A549 (cell line): Measurements from ENCODE around the gene TBC1D22A.

Experiments used
- BHLHE40 ChIP-seq: IDR thresholded peaks from 2 replicates; pipeline ENCODE4 v1.6.1; 2012; ENCODE audit warnings: low read depth, low read length, inconsistent platforms
- CHD2 ChIP-seq: fragments of 150-350 bp; IDR thresholded peaks from 2 replicates; pipeline ENCODE4 v1.6.1; 2014; ENCODE audit warnings: low read length; ENCODE audit not compliant: partially characterized antibody
- CTCF ChIP-seq: fragments of >200 bp; sonication (Bioruptor Twin); formaldehyde crosslinking; IDR thresholded peaks from 3 replicates; pipeline ENCODE4 v1.5.1; 2016
- ELK1 ChIP-seq: fragments of 150-350 bp; IDR thresholded peaks from 2 replicates; pipeline ENCODE4 v1.6.1; 2014; ENCODE audit warnings: low read depth, mild to moderate bottlenecking, low read length
- EP300 ChIP-seq, 2 experiments: fragments of >200 bp; sonication (Bioruptor Twin); formaldehyde crosslinking; IDR thresholded peaks; 2 replicates in 1 of 2; 3 replicates in 1 of 2; pipeline ENCODE4 v1.6.1; 2016 to 2017
- POLR2A ChIP-seq: IDR thresholded peaks from 2 replicates; pipeline ENCODE4 v1.6.1; 2012; ENCODE audit warnings: mild to moderate bottlenecking, low read length
- POLR2AphosphoS2 ChIP-seq: conservative IDR thresholded peaks from 2 replicates; pipeline ENCODE4 v1.6.1; 2012; ENCODE audit warnings: low read length, improper control_type of control experiment, inconsistent platforms
- RAD21 ChIP-seq, 2 experiments: fragments of >200 bp in 1 of 2; sonication (Bioruptor Twin) in 1 of 2; formaldehyde crosslinking in 1 of 2; IDR thresholded peaks in 1 of 2; conservative IDR thresholded peaks in 1 of 2; 2 replicates in 1 of 2; 3 replicates in 1 of 2; pipeline ENCODE4 v1.6.1; 2012 to 2018; ENCODE audit warnings: inconsistent platforms in 1 of 2
- REST ChIP-seq: fragments of 200-600 bp; sonication (generic); IDR thresholded peaks from 2 replicates; pipeline ENCODE4 v1.6.1; 2016; ENCODE audit warnings: antibody characterized with exemption, mild to moderate bottlenecking, moderate library complexity
- TF ChIP-seq, protein P1 (sequence below): fragments of 250-450 bp; sonication (Bioruptor Pico); IDR thresholded peaks from 2 replicates; pipeline ENCODE4 v1.5.0; 2021; ENCODE audit warnings: mild to moderate bottlenecking, moderate library complexity, borderline replicate concordance
- TF ChIP-seq, protein P2 (sequence below): IDR thresholded peaks from 2 replicates; pipeline ENCODE4 v1.6.1; 2012
- TF ChIP-seq, protein P3 (sequence below): fragments of 450-650 bp; IDR thresholded peaks from 2 replicates; pipeline ENCODE4 v1.6.1; 2014; ENCODE audit warnings: antibody characterized with exemption
- TF ChIP-seq, protein P4 (sequence below): IDR thresholded peaks from 2 replicates; pipeline ENCODE4 v1.6.1; 2012

DNA sequence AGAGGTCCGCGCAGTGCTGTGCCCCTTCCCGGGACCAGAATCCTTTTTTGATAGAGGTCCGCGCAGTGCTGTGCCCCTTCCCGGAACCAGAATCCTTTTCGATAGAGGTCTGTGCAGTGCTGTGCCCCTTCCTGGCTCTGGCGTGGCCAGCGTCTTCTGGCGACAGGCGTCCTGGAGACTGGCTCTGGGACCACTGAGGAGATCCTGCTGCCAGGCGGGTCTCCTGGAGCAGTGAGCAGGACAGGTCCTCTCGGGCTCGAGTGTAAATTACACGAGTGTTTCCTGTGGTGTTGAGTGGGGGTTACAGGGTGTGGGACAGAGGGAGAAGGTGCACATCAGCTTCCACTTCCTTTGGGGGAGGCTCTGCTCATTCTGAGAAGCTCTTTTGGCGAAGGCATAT, 98.1 kb downstream of the TBC1D22A start:
- TF ChIP-seq RAD21 (conservative IDR thresholded peaks at IDR 0.05 in 1 of 2, IDR thresholded peaks at IDR 0.05 in 1 of 2) (no peak), BHLHE40 (no peak), CTCF (no peak), ELK1 (no peak), EP300 (IDR thresholded peaks at IDR 0.05) (no peak), CHD2 (no peak), REST (no peak), POLR2AphosphoS2 (no peak), POLR2A (no peak)
- TF ChIP-seq, protein P1, sequence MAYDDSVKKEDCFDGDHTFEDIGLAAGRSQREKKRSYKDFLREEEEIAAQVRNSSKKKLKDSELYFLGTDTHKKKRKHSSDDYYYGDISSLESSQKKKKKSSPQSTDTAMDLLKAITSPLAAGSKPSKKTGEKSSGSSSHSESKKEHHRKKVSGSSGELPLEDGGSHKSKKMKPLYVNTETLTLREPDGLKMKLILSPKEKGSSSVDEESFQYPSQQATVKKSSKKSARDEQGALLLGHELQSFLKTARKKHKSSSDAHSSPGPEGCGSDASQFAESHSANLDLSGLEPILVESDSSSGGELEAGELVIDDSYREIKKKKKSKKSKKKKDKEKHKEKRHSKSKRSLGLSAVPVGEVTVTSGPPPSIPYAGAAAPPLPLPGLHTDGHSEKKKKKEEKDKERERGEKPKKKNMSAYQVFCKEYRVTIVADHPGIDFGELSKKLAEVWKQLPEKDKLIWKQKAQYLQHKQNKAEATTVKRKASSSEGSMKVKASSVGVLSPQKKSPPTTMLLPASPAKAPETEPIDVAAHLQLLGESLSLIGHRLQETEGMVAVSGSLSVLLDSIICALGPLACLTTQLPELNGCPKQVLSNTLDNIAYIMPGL = no peak
- TF ChIP-seq, protein P2, sequence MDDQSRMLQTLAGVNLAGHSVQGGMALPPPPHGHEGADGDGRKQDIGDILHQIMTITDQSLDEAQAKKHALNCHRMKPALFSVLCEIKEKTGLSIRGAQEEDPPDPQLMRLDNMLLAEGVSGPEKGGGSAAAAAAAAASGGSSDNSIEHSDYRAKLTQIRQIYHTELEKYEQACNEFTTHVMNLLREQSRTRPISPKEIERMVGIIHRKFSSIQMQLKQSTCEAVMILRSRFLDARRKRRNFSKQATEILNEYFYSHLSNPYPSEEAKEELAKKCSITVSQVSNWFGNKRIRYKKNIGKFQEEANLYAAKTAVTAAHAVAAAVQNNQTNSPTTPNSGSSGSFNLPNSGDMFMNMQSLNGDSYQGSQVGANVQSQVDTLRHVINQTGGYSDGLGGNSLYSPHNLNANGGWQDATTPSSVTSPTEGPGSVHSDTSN = no peak
- TF ChIP-seq, protein P3, sequence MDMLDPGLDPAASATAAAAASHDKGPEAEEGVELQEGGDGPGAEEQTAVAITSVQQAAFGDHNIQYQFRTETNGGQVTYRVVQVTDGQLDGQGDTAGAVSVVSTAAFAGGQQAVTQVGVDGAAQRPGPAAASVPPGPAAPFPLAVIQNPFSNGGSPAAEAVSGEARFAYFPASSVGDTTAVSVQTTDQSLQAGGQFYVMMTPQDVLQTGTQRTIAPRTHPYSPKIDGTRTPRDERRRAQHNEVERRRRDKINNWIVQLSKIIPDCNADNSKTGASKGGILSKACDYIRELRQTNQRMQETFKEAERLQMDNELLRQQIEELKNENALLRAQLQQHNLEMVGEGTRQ = no peak
- TF ChIP-seq, protein P4, sequence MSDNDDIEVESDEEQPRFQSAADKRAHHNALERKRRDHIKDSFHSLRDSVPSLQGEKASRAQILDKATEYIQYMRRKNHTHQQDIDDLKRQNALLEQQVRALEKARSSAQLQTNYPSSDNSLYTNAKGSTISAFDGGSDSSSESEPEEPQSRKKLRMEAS = no peak
